Activated CD8-positive, alpha-beta memory T cell treated with anti-CD3 and anti-CD28 coated beads, Interleukin-2, amount 10 ng/mL, durations not matched to agents 7 days and 5 days (primary cell): ENCODE results near the gene TYRP1. TPM values are rescaled to one million over a fixed set of nuclear protein-coding genes. Genes with fewer than 3 reads are reported as not detected.

Experiments
- ATAC-seq: fragments of 150-1000 bp; cut with Tn5 transposase; one replicate; pipeline ENCODE4 v1.10.0; 2021; ENCODE audit warnings: moderate library complexity
- CTCF ChIA-PET: fragments of 350-600 bp; sonication (Branson Sonifier 250); formaldehyde crosslinking; loops from one replicate; lab custom pipeline; 2021; ENCODE audit warnings: antibody characterized with exemption; lab: Charles Lee
- DNase-seq: peaks from one replicate; pipeline ENCODE4 v3.0.0-alpha.2; 2020
- H3K27ac Mint-ChIP-seq: one replicate; pipeline ENCODE4 v1.8.0; 2021; ENCODE audit warnings: mild to moderate bottlenecking, mixed read lengths
- H3K27me3 Mint-ChIP-seq: one replicate; pipeline ENCODE4 v1.8.0; 2021; ENCODE audit warnings: mixed read lengths
- H3K36me3 Mint-ChIP-seq: one replicate; pipeline ENCODE4 v1.8.0; 2021; ENCODE audit warnings: mild to moderate bottlenecking, mixed read lengths
- H3K4me1 Mint-ChIP-seq: one replicate; pipeline ENCODE4 v1.8.0; 2021; ENCODE audit warnings: mixed read lengths
- H3K4me3 Mint-ChIP-seq: one replicate; pipeline ENCODE4 v1.8.0; 2021; ENCODE audit warnings: mild to moderate bottlenecking, moderate library complexity, mixed read lengths
- H3K9me3 Mint-ChIP-seq: one replicate; pipeline ENCODE4 v1.8.0; 2022; ENCODE audit warnings: low read depth, mixed read lengths
- total RNA-seq, 2 experiments: library from RNA; stranded (reverse); gene quantifications; one replicate each; pipeline ENCODE4 v1.2.3, GENCODE V29; 2021

The TYRP1 gene
- total RNA-seq: not detected

GRCh38 chr9:12693141-12693540 is at the start of gene TYRP1:
TYRP1 (plus strand) TSS chr9:12693385; CDS start chr9:12693997, 612 bp downstream.
- CTCF ChIA-PET: no interaction called here
- Mint-ChIP-seq H3K9me3 (peaks cover 4% of the 10 kb centered on the region), H3K4me1 (no peaks in the 10 kb centered on the region), H3K36me3 (no peaks in the 10 kb centered on the region), H3K27ac (no peak within 1 kb of the TSS), H3K4me3 (no peak within 1 kb of the TSS), H3K27me3 (no peaks in the 10 kb centered on the region)
- DNase-seq (no peak), ATAC-seq (no peak)

- no peak overlapping the region for H3K4me3 Mint-ChIP-seq
- H3K9me3 Mint-ChIP-seq: peaks cover 13% of the 10 kb centered on the region
- no peaks in the 10 kb centered on the region for H3K27me3 Mint-ChIP-seq
- CTCF ChIA-PET: no interaction called here
- no peak for ATAC-seq
- H3K36me3 Mint-ChIP-seq: no peaks in the 10 kb centered on the region
- H3K27ac Mint-ChIP-seq: no peak overlapping the region
- no peak for DNase-seq
- no peaks in the 10 kb centered on the region for H3K4me1 Mint-ChIP-seq
Measured at GRCh38 chr9:12643686-12644085, 49.5 kb upstream of the TYRP1 start.

- no peak for DNase-seq
- H3K9me3 Mint-ChIP-seq: peaks cover 10% of the 10 kb centered on the region
- no peaks in the 10 kb centered on the region for H3K4me1 Mint-ChIP-seq
Measured at GRCh38 chr9:12648925-12649324, 44.3 kb upstream of the TYRP1 start.

GRCh38 chr9:12651125-12651524 is 42.1 kb upstream of the TYRP1 start:
- Mint-ChIP-seq H3K36me3 (no peaks in the 10 kb centered on the region), H3K4me3 (no peak overlapping the region), H3K27me3 (no peaks in the 10 kb centered on the region), H3K9me3 (peaks cover 11% of the 10 kb centered on the region), H3K27ac (no peak overlapping the region), H3K4me1 (no peaks in the 10 kb centered on the region)
- CTCF ChIA-PET: no interaction called here
- DNase-seq (no peak), ATAC-seq (no peak)

More at GRCh38 chr9:12648925-12649324, 44.3 kb upstream of the TYRP1 start:
- Mint-ChIP-seq H3K36me3 (no peaks in the 10 kb centered on the region), H3K27me3 (no peaks in the 10 kb centered on the region), H3K27ac (no peak overlapping the region), H3K4me3 (no peak overlapping the region)
- ATAC-seq: no peak
- CTCF ChIA-PET: no interaction called here

GRCh38 chr9:12652973-12653372 is 40.2 kb upstream of the TYRP1 start:
- DNase-seq (no peak), ATAC-seq (no peak)
- no peaks in the 10 kb centered on the region for H3K4me1 Mint-ChIP-seq
- H3K27ac Mint-ChIP-seq: no peak overlapping the region
- CTCF ChIA-PET: no interaction called here
- H3K27me3 Mint-ChIP-seq: no peaks in the 10 kb centered on the region
- peaks cover 7% of the 10 kb centered on the region for H3K9me3 Mint-ChIP-seq
- no peak overlapping the region for H3K4me3 Mint-ChIP-seq
- no peaks in the 10 kb centered on the region for H3K36me3 Mint-ChIP-seq

- H3K27me3 Mint-ChIP-seq: no peaks in the 10 kb centered on the region
- H3K36me3 Mint-ChIP-seq: no peaks in the 10 kb centered on the region
- peaks cover 15% of the 10 kb centered on the region for H3K9me3 Mint-ChIP-seq
- CTCF ChIA-PET: no interaction called here
- no peak overlapping the region for H3K27ac Mint-ChIP-seq
- H3K4me1 Mint-ChIP-seq: no peaks in the 10 kb centered on the region
- DNase-seq: no peak
- H3K4me3 Mint-ChIP-seq: no peak overlapping the region
- no peak for ATAC-seq
Measured at GRCh38 chr9:12656803-12657202, 36.4 kb upstream of the TYRP1 start.

GRCh38 chr9:12657233-12657632 is 36.0 kb upstream of the TYRP1 start:
- Mint-ChIP-seq H3K27me3 (no peaks in the 10 kb centered on the region), H3K4me3 (no peak overlapping the region), H3K27ac (no peak overlapping the region), H3K36me3 (no peaks in the 10 kb centered on the region), H3K4me1 (no peaks in the 10 kb centered on the region), H3K9me3 (peaks cover 15% of the 10 kb centered on the region)
- DNase-seq: no peak
- CTCF ChIA-PET: no interaction called here
- no peak for ATAC-seq

- peaks cover 15% of the 10 kb centered on the region for H3K9me3 Mint-ChIP-seq
- no peak overlapping the region for H3K27ac Mint-ChIP-seq
- H3K36me3 Mint-ChIP-seq: no peaks in the 10 kb centered on the region
- CTCF ChIA-PET: no interaction called here
- no peak overlapping the region for H3K4me3 Mint-ChIP-seq
- no peak for ATAC-seq
- DNase-seq: no peak
- H3K27me3 Mint-ChIP-seq: no peaks in the 10 kb centered on the region
- no peaks in the 10 kb centered on the region for H3K4me1 Mint-ChIP-seq
Measured at GRCh38 chr9:12657998-12658397, 35.2 kb upstream of the TYRP1 start.

- Mint-ChIP-seq H3K4me1 (no peaks in the 10 kb centered on the region), H3K27me3 (no peaks in the 10 kb centered on the region), H3K4me3 (no peak overlapping the region), H3K9me3 (peaks cover 15% of the 10 kb centered on the region), H3K27ac (no peak overlapping the region), H3K36me3 (no peaks in the 10 kb centered on the region)
- ATAC-seq (no peak), DNase-seq (no peak)
- CTCF ChIA-PET: no interaction called here
Measured at GRCh38 chr9:12658531-12659209, 34.5 kb upstream of the TYRP1 start.

GRCh38 chr9:12659220-12659619 is 34.0 kb upstream of the TYRP1 start:
- no peak for ATAC-seq
- Mint-ChIP-seq H3K4me1 (no peaks in the 10 kb centered on the region), H3K9me3 (peaks cover 14% of the 10 kb centered on the region), H3K27me3 (no peaks in the 10 kb centered on the region), H3K36me3 (no peaks in the 10 kb centered on the region), H3K4me3 (no peak overlapping the region), H3K27ac (no peak overlapping the region)
- CTCF ChIA-PET: no interaction called here
- no peak for DNase-seq

- H3K27me3 Mint-ChIP-seq: no peaks in the 10 kb centered on the region
- H3K27ac Mint-ChIP-seq: no peak overlapping the region
- H3K4me1 Mint-ChIP-seq: no peaks in the 10 kb centered on the region
- ATAC-seq (no peak), DNase-seq (no peak)
- H3K9me3 Mint-ChIP-seq: peaks cover 6% of the 10 kb centered on the region
- H3K4me3 Mint-ChIP-seq: no peak overlapping the region
- H3K36me3 Mint-ChIP-seq: no peaks in the 10 kb centered on the region
- CTCF ChIA-PET: no interaction called here
Measured at GRCh38 chr9:12666813-12667212, 26.4 kb upstream of the TYRP1 start.

GRCh38 chr9:12667892-12668291 is 25.3 kb upstream of the TYRP1 start:
- Mint-ChIP-seq H3K4me1 (no peaks in the 10 kb centered on the region), H3K4me3 (no peak overlapping the region), H3K27me3 (no peaks in the 10 kb centered on the region), H3K9me3 (peaks cover 6% of the 10 kb centered on the region), H3K27ac (no peak overlapping the region), H3K36me3 (no peaks in the 10 kb centered on the region)
- ATAC-seq (no peak), DNase-seq (no peak)
- CTCF ChIA-PET: no interaction called here

GRCh38 chr9:12670006-12670405 is 23.2 kb upstream of the TYRP1 start:
- no peaks in the 10 kb centered on the region for H3K36me3 Mint-ChIP-seq
- DNase-seq (no peak), ATAC-seq (no peak)
- no peaks in the 10 kb centered on the region for H3K27me3 Mint-ChIP-seq
- H3K27ac Mint-ChIP-seq: no peak overlapping the region
- no peak overlapping the region for H3K4me3 Mint-ChIP-seq
- peaks cover 6% of the 10 kb centered on the region for H3K9me3 Mint-ChIP-seq
- CTCF ChIA-PET: no interaction called here
- no peaks in the 10 kb centered on the region for H3K4me1 Mint-ChIP-seq

- H3K27ac Mint-ChIP-seq: no peak overlapping the region
- no peaks in the 10 kb centered on the region for H3K27me3 Mint-ChIP-seq
- ATAC-seq (no peak), DNase-seq (no peak)
- no peaks in the 10 kb centered on the region for H3K4me1 Mint-ChIP-seq
- peaks cover 10% of the 10 kb centered on the region for H3K9me3 Mint-ChIP-seq
- CTCF ChIA-PET: no interaction called here
- no peaks in the 10 kb centered on the region for H3K36me3 Mint-ChIP-seq
- H3K4me3 Mint-ChIP-seq: no peak overlapping the region
Measured at GRCh38 chr9:12674961-12675360, 18.2 kb upstream of the TYRP1 start.
